ENCODE results near the gene TMEM231.
A peak's percentile ranks its signal among the peaks of the same experiment; 100 is the strongest.
"Not testable (repeated sequence)": the region's sequence is repeated elsewhere in the genome, so short reads cannot be mapped to it uniquely, and the experiment has no call there.

TMEM231 gene

DNA sequence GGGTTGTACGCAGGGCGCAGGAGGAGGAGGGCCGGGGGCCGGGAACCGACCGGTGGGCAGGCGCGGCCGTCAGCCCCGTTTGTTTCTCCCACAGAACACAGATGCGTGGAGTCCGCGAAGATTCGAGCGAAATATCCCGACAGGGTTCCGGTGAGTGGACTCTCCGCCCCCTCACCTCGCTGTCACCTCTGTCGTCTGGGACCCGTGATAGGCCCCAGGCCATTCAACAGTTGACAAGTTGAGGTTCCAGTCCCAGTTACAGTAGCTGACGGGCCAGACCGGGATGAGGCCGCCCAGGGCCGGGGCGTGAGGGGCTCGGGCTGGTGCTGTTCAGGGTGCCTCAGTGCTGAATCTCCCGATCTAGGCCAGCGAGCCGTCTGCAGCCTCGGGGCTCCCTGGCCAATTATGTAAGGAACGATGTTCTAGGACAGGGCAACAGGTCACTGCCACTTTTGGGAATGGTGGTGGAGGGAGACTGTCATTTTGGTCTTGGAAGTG is 10.8 kb upstream of the TMEM231 start:
- DNase-seq = peak in 1 of 2 donors; percentile 34

DNA sequence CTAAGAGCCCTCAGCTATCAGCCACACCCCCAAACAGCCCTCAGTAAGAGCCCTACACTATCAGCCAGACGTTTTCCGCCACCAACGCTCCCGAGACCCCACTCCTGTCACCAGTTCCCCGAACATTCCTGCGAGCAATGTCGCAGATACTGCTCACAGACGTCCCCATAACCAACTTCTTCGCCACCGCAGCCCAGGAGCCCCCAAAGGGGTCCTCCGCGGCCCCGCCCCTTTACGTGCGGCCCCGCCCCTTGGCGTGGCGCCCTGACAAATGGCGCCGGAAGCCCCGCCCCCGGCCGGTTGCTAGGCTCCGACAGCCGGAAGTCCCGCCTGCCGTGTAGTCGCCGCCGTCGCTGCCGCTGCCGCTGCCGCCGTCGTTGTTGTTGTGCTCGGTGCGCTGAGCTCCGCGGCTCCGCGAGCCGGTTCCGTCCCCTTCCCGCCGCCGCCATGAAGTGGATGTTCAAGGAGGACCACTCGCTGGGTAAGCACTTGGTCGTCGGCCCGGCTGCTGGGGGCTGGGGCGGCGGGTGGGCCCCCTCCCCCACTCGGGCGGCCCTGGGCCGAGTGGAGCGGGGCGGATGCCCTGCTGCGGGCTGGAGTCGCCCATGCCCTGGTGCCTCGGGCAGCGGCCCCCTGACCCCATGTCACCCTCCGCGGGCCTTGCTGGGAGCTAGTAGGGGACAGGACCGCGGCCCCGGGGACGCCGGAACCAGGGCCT is 10.1 kb upstream of the TMEM231 start, which contains the start of gene GABARAPL2:
Gene GABARAPL2 (plus strand): TSS at position 340 of the 718 bp plus-strand sequence. CDS start 108 bp downstream, at position 448.
- DNase-seq = peak; percentile 91 to 93

DNA sequence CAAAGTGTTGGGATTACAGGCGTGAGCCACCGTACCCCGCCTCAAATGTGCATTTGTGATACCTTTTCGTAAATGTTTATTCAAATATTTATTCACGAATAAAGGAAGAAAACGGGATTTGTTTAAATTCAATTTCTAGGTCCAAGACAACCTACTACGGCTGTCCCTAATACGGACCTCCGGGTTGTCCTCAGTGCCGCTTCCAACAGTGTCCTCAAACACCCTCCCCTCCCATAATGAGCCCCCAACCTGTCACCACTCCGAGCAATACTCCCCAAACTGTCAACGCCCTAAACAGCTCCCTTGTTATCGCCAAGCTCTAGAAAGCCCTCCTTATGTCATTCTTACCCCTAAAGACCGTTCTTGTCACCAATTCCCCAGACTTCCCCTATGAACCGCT is 9.6 kb upstream of the TMEM231 start:
- DNase-seq = no peak

DNA sequence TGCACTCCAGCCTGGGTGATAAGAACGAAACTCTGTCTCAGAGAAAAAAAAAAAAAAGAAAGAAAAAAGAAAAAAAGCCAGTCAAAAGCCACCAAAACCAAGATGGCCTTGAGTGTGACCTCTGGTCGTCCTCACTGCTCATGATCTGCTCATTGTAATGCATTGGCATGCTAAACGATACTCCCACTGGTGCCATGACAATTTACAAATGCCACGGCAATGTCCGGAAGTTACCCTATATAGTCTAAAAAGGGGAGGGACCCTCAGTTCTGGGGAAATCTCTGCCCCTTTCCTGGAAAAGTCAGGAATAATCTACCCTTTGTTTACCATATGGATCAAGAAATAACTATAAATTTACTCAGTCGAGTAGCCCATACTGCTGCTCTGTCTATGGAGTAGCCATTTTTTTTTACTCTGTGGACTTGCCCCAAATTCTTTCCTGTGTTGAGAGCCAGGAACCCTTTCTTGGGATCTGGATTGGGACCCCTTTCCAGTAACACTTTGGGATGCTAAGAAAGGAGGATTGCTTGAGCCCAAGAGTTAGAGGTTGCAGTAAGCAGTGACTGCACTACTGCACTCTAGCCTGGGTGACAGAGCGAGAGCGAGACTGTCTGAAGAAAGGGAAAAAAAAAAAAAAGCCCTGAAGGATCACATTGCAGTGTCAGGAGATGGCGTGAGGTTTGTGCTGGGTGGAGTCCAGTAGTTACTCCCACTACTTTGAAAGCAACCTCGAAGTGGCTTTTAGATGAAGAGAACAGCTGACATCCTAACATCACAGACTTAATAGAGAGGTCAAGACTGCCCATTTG is 3.7 kb upstream of the TMEM231 start:
- no peak for DNase-seq

DNA sequence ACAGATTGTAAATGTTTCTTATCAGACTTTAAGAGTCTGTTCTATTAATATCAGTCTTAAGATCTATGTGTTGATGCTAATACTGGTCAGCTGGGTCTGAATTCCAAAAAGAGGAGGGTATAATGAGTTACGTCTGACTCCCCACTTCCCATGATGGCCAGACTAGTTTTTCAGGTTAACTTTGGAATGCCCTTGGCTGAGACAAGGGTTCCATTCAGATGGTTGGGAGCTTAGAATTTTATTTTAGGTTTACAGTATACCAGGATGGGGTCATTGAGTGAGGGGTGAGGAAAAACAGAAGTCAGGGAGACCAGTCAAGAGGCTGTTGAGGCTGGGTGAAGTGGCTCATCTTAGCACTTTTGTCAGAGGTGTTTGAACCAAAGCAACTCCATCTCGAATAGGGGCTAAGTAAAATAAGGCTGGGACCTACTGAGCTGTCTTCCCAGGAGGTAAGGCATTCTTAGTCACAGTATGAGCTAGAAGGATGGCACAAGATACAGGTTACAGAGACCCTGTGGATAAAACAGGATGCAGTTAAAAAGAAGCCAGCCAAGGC is 2.9 kb upstream of the TMEM231 start:
- DNase-seq = no peak

DNA sequence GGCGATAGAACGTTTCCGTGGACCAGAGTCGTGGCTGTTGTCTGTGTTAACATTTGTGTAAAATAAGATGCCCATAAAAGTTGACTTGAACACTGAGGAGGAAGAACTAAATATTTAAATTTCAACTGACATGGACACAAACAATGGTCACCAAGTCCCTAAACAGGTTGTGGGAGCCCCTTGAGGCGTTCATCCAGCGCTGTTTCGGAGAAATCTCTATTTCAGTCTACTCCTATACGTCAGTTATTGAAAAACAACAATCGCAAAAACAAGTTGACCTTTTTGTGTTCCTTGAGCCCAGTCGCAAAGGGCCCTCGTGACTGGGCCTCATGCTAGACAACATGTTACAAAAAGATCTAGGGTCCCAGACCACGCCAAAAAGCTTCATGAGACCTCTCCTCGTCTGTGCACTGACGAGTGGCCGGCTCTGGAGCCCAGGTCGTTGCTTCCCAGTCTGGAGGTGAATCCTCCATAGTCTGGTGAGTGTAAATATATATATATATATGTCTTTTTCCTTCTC is 439 bp upstream of the TMEM231 start:
- DNase-seq = no peak

DNA sequence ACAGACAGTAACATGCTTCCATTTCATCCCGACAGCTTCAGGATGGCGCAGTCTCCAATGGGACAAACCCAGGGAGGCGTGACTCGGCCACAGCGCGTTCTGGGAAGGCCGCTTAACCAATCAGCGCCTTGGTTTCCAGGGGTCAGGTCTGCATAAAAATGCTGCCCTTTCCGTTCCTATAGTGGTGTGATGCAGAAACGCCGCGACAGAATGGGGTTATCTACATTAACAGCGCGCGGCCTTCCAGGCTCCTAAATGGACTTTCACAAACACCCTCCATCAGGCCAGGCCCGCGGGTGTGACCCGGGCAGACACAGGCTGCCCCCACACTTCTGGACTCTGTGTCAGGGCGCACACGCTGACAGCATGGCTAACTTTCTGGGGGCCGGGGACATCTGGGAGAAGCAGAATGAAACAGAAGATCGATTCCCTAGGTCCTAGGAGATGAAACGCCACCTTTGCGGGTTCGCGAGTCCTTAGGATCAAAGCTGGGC is 792 bp downstream of the TMEM231 start:
- DNase-seq = no peak

DNA sequence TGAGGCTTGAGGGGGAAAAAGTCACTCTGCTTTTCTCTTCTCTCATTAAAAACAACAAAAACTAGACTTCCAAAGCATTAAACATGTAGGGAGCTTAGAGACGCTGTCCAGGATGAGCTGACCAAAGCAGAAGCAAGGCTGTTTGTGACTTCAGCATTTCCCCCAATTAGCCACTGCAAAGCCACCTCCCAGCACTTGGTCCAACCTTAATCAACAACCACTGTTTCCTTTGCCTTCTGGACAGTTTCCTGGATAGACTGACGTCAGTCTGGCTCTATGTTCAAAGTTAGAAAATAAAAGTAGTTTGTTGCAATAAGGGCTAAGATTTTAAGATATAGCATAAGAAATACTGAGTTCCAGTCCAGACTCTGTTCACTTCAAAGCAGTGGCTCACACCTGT is 3.1 kb downstream of the TMEM231 start:
- no peak for DNase-seq

DNA sequence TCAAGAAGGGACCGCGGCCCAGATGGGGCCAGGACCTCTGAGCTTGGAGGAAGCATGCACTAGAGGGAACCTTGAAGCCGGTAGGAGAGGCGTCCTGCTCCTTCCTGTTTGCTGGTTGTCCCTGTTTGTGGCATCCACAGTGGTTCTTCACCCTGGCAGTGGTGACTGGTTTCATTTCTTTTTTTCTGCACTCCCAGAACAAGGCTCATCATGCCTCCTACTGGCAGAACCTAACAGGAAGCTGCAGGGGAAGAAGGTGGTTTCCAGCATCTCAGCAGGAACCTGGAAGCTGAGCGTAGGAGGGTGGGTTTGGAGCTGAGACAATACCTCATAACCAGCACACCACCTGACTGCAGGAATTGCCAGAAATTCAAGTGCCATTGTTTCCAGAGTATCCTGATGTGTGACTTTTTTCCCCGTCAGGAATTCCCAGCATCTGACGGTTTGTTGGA is 5.8 kb downstream of the TMEM231 start:
- peak; percentile 54 to 58 for DNase-seq

DNA sequence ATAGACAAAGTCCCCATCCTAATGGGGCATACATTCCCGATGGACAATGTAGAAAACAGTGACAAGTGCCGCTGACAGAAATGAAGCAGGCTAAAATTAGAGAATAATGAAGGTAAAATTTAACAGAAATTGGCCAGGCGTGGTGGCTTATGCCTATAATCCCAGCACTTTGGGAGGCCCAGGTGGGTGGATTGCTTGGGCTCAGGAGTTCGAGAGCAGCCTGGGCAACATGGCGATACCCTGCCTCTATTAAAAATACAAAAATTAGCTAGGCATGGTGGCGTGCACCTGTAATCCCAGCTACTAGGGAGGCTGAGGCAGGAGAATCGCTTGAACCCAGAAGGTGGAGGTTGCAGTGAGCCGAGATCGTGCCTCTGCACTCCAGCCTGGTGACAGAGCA is 7.6 kb downstream of the TMEM231 start:
- DNase-seq = not testable (repeated sequence)

DNA sequence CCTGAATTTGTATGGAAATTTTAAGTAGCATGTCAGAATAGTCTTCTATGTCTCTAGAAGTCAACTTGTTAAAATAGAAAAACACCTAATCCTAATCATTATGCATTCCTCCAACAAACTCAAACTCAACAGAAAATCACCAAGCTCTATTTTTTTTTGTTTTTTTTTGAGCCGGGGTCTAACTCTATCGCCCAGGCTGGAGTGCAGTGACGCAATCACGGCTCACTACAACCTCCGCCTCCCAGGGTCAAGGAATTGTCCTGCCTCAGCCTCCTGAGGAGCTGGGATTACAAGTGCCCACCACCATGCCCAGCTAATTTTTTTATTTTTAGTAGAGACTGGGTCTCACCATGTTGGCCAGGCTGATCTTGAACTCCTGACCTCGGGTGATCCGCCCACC is 9.8 kb downstream of the TMEM231 start:
- DNase-seq = no peak

DNA sequence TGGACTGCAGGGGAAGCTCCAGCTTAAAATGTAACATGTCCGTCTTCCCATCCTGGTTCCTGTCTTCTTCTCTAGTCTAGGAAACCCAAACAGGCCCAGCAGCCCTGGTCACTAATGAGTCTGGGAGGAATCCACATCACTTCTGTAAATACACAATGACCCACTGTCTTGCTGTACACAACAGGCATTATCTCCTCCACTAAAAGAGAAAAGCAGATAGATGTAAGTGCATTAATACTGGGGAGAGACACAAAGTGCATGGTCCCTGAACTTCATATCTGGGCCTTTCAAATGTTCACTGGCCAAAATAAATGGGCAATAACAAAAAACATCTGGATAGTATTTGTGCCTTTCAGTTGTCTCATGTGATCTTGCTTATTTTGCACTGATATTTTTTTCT is 10.2 kb downstream of the TMEM231 start:
- DNase-seq = not testable (repeated sequence)

DNA sequence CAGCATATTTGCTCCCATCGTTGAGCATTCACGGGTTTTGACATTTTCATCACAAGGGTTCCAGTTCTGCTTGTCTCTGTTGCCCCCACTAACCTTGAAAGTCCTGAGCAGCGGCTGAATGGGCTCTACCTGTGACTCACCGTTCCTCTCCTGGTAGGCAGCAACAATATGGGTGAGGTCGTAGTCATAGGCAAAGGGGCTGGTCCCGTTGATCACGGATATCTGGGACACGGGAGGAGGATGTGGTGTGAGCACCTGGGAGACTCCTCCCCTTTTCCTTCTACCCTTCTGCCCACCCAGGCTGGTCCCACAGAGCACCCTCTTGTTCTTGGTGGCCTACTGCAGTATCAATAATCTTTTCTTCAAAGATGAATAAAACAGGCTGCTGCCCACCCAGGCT is 13.6 kb downstream of the TMEM231 start:
- not testable (repeated sequence) for DNase-seq

DNA sequence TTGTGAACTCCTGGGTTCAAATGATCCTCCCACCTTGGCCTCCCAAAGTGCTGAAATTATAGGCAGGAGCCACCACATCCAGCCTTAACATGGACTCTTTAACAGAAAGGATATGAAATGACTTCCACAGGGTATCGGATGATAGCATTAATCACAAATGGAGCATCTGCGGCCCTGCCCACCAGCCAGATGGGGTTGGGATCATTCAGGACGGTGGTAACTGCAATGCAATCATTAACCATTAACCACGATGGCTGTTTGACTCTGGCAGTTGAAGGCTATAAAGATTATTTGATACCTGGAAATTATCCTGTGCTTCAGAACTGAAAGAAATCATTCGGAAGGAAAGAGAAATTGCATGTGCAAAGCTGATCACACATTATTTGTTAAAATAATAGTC is 14.8 kb downstream of the TMEM231 start:
- no peak for DNase-seq

DNA sequence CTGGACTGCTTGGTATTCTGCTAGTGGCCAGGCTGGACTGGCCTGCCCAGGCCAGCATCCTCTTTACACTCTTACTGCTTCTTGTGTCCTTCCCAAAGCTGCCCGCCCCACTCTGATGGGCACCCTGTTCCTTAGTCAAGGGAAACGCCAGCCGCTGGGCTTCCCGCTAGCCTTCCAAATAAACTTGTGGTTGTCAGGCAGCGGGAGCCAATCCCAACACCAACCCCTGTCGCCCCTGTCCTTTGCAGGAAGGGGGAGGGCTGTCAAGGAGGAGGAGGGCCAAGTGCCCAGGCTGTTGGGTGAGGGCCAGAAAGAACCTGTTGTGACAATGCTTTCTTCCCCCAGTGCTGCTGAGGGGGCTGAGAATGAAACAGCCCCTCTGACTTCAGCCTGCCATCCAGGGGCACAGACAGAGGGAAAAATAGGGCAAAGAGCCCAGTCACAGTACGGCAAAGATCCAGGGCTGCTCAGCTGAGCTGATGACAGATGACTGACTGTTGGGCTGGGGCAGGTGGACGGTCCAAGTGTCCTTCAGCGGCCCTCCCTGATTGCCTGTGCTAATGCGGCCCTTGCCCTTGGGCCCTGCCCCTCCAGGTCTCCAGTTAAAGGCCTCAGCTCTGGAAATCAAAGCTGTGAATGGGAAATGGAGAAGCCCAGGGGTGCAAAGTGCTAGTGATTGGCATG is 17.0 kb downstream of the TMEM231 start:
- not testable (repeated sequence) for DNase-seq

DNA sequence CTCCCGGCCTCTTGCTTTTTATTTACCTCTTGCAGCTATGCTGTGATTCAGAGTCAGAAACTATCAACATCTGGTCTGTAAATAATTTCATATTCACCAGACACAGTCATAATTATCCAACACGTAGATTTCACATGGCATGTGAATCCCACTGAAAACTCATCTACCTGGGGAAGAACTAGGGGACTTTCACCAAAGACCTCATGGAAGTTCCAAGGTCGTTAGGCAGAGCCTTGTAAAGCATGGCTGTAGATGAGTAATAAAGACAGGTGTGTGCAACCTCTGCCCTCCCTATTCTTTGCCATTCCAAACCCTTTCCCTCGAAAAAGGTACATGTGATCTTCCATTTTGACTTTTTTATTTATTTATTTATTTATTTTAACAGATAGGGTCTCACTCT is 18.3 kb downstream of the TMEM231 start:
- DNase-seq = no peak

DNA sequence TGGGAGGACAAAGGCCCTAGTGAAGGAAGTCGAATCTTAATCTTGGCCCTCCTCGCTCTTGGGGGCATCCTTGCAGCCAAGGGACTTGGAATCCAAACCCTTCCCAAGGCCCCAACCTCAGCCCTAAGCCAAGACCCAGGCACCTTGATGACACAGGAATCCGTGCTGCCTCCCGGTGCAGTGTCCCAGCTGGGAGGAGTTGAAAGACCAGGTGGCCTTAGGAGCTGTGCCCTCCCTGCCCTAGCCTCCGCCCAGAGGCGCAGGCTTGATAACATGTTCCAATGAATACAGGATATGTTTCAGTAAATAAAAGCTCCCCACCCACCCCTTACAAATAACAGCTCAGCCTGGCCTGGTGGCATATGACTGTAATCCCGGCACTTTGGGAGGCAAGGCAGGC is 20.2 kb downstream of the TMEM231 start, which contains the start of gene CHST5:
Gene CHST5 (minus strand): TSS at position 208 of the 400 bp plus-strand sequence. CDS start 5,724 bp downstream, outside the sequence.
- no peak for DNase-seq

DNA sequence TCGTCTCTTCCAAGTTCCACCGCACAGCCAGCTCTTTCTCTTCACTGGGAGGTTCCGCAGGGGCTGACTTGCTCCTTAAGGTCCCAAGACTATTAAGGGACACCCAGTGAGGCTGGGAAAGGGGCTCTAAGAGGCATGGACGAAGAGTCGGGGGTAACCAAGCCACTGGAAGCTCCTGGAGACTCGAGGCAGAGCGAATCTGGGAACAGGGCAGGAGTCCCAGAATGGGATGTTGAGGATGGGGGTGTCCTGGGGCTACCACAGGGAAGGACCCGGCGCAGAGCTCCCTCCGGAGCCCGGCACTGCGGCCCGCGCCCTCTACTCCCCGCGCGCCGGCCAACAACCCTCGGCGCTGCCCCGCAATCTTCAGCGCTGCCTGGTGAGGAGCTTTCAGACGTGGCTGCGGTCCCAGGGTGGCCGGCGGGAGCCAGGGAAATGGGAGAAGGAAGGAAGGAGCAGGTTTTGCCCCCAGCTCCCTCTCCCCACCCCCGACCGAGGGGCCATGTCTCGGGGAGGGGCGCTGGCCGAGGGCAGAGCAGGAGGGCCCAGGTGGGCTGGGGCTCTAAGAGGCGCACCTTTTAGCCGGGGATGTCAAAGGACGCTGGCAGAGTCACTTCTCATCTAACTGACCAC is 20.7 kb downstream of the TMEM231 start:
- DNase-seq = no peak

DNA sequence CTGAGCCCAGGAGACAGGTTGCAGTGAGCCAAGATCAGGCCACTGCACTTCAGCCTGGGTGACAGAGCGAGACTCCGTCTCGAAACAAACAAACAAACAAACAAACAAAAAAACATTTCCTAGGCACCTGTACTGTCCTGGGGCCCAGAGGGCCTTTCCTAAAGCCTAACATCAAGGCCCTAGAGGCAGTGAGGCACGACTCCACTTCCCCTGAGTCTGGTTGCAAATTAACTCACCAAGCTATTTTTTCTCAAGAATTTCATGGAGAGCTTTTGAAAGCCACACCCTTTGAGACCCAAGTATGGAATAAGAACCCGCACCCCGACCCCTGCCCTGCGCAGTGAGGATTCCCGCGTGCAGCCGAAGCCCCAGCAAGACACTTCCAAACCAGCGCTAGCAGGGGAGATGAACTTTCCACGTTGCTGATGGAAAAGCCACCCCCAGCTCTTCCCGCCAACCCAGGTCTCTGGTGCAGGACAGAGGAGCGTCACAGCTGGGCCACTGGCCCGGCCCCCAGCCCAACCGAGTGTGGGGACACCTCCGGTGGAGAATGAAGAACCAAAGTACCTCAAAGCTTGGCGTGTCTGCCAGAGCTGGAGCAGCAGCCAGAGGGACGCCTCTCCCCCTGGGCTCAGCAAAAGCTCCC is 21.4 kb downstream of the TMEM231 start:
- DNase-seq = no peak

DNA sequence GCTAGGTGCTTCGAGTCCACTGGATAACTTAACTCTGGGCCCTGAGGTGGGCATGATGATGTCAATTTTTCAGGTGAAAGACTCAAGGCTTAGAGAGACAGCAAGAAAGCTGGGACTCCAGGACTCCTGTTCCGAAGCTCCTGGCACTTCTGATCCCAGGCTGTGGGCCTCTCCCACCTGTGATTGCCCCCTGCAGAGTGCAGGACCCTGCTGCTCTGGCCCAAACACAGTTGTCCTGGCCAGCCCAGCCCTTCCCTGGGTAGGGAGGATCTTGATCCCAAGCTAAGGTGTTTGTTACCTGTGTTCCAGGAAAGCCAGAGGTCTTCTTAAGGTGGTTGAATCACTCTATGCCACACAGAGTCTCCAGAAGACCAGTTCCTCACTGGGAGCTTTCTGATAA is 23.3 kb downstream of the TMEM231 start:
- no peak for DNase-seq

DNA sequence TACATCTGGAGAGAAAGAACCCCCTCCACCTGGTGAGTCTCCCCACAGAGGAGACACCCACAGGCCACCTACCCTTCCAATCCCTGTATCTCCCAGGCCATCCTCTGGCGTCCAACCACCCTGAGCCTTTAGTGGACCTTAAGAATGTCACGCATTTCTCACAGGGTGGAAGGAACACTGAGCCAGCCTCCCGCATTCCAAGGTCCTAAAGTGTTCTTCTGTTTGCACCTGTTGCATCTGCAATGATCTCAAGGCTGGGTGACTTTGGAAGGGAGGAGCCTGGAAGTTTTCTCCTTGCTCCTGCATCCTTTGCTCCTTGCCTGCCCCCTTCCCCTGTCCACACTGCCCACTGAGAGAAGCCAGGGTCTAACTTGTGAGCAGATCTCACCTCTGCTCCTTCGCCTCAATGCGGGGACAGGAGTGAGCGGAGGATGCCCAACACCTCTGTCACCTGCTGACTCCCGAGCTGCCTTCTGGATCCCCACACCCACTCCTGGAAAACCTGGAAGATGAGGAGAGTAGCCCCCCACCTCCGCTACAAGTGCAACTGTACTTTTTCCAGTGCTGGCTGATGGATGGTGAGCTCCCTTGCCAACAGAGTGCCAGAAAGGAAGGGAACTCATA is 23.8 kb downstream of the TMEM231 start:
- DNase-seq = no peak

Data from CD4-positive, alpha-beta T cell treated with Interleukin-4 for 1 hour (primary cell).